NCI-H1105 (cell line): Measurements from ENCODE around the gene PARK7.
"Not testable (repeated sequence)": the region's sequence is repeated elsewhere in the genome, so short reads cannot be mapped to it uniquely, and the experiment has no call there.

Experiments
- DNase-seq: peaks from one replicate; lab custom pipeline; 2025; lab: John Stamatoyannopoulos, UW

Gene PARK7

GRCh38 chr1:7943251-7943650 is 18.3 kb upstream of the PARK7 start:
- no peak for DNase-seq

- no peak for DNase-seq
These were observed 12.6 kb upstream of the PARK7 start for GRCh38 chr1:7948960-7949359.

GRCh38 chr1:7952791-7953190 is 8.7 kb upstream of the PARK7 start:
- not testable (repeated sequence) for DNase-seq

DNA sequence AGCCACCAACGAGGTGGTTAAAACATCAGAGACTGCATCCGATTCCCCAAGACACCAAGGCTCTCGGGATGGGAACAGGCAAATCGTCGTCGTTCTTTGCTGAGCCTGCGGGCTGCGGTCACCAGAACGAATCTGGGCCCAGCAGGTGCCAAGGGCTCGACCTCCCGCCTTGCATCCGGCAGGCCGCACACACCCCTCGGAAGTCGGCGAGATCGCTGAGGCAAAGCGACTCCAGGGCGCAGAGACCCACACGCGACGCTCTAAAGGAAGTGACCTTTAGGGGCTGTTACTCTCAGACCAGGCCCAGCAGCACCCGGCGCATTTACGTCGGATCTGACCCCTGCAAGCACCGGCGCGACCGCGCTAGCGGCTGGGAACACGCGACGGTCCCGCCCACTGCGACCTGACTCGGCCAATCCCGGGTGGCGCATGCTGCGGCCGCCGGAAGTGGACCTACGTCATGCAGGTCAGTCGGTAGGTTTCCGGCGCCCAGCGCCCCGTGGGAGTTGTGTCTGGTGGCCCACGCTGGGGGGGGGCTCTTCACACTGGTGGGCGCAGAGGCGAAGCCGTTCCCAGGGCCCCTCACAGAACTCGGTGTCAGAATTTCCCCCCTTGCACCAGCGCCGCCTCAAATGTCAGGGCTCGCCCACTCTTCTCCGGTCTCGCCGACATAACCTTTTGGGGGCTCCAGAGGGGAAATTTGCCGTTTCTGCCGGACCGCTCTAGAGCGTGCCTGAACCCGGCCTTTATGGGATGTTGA is 7.5 kb upstream of the PARK7 start:
- DNase-seq: peak; percentile 94

DNA sequence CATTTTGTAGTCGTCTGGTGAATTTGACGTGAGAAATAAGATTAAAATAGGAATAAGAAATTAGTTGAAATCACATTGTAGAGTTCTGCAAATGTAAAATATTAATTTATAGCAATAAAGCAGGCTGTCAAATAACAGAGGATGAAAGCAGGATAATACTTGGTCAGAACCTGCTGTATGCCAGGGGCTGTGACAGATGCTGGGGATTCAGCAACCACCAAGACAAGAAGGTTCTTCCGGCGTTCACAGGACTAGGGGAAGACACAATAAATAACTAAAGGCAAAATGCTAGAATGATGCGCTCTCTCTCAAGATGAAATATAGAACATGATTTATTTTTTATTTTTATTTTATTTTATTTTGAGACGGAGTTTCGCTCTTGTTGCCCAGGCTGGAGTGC is 6.8 kb upstream of the PARK7 start:
- no peak for DNase-seq

DNA sequence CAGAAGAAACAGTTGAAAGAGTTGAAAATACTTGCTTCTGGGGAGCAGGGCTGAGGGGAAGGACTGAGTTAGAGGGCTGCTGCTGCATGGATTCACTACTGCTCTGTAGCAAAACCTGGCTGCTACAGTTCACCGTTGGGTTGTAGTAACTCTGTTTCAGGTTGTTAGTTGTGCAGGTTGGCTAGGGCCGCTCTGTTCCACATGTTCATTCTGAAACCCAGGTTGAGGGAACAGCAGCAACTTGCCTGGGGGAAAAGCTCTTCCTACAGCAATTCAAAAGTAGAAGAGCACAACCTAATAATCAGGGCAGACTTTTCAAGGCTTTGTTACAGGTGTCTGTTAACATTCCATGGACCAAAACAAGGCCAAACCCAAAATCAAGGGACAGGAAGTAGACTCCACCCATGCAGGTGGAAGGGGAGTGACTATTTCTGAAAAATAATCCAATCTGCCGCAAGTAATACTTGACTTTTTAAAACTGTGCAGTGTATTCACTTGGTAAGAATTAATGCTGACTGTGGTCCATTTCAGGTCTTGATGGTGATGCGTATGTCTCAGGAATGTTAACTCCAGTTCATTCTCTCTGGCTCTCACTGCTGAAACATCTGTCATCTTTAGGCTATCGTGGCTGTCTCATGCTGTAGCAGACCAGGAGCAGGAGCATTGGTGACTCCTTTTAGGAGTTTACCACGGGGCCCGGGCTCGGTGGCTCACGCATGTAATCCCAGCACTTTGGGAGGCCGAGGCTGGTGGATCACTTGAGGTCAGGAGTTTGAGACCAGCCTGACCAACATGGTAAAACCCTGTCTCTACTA is 5.1 kb upstream of the PARK7 start:
- DNase-seq: no peak

- DNase-seq: no peak
These were observed 1.3 kb upstream of the PARK7 start for GRCh38 chr1:7960165-7960564.

DNA sequence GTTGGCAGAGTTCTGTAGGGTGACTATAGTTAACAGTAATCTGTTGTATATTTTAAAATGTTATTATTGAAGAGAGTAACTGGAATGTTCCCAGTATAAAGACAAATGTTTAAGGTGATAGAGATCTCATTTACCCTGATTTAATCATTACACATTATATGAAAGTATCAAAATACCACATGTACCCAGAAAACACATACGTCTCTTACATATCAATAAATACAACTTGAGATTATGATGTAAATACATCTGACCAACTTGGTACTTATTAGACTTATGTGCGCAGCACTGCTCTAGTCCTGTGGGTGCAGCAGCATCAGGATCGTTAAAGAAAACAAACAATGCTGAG is 670 bp upstream of the PARK7 start:
- DNase-seq: no peak

DNA sequence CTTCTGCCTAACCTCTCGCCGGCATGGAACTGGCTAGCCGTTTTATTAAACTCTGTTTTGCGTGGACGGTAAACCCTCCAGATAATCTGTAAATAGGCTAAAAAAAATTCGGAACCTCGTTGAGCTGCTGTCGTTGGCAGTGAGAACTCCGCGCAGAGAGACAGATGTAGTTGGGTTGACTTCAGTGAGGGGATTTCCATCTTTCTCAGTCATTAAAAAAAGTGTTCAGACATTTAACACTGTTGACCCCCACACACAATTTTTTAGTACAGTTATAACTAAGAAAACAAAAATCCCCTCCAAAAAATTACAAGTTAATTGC is 464 bp downstream of the PARK7 start:
- no peak for DNase-seq

GRCh38 chr1:7962636-7963377 is 1.3 kb downstream of the PARK7 start:
- DNase-seq: no peak

DNA sequence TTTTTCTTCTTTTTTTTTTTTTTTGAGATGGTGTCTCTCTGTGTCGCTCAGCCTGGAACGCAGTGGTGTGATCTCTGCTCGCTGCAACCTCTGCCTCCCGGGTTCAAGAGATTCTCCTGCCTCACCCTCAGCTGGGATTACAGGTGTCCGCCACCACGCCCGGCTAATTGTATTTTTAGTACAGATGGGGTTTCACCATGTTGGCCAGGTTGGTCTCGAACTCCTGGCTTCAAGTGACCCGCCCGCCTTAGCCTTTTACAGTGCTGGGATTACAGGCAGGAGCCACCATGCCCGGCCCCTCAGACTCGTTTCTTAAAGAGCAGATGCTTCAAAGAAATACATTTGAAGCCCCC is 1.8 kb downstream of the PARK7 start:
- DNase-seq: not testable (repeated sequence)

DNA sequence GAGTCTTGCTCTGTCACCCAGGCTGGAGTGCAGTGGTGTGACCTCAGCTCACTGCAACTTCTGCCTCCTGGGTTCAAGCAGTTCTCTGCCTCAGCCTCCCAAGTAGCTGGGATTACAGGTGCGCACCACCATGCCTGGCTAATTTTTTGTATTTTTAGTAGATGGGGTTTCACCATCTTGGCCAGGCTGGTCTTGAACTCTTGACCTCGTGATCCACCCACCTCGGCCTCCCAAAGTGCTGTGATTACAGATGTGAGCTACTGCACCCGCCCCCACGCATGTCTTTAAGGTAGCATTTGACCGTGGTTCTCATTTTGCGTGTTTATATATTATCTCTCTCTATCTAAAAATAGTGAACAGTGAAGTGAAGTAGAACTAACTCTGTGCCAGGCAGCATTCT is 2.3 kb downstream of the PARK7 start:
- DNase-seq: not testable (repeated sequence)

- DNase-seq: no peak
These were observed 3.0 kb downstream of the PARK7 start for GRCh38 chr1:7964476-7964875.

DNA sequence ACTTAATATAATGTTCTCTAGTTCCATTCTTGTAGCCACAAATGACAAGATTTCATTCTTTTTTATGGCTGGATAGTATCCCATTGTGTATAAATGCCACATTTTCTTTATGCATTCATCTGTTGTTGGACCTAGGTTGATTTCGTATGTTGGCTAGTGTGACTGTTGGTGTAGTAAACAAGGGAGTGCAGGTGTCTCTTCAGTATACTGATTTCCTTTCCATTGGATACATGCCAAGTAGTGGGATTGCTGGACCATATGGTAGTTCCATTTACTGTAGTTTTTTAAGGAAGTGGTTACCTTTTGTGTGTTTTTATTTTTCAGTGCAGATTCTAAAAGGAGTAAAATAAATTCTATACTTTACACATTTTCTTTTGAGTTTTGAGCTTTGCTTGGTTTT is 5.7 kb downstream of the PARK7 start:
- DNase-seq: peak; percentile 47

DNA sequence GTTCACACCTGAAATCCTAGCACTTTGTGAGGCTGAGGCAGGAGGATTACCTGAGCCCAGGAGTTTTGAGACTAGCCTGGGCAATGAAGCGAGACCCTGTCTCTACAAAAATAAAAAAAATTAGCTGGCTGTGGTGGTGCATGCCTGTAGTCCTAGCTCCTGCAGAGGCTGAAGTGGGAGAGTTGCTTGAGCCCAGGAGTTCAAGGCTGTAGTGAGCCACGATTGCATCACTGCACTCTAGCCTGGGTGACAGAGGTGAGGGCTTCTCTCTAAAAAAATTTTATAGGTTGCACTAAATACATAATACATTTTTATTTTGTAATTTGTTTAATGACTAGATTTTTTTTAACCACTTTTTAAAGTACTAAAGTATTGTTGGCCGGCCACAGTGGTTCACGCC is 6.1 kb downstream of the PARK7 start:
- DNase-seq: no peak

GRCh38 chr1:7970246-7970645 is 8.7 kb downstream of the PARK7 start:
- no peak for DNase-seq

GRCh38 chr1:7971024-7971423 is 9.5 kb downstream of the PARK7 start:
- DNase-seq: no peak

DNA sequence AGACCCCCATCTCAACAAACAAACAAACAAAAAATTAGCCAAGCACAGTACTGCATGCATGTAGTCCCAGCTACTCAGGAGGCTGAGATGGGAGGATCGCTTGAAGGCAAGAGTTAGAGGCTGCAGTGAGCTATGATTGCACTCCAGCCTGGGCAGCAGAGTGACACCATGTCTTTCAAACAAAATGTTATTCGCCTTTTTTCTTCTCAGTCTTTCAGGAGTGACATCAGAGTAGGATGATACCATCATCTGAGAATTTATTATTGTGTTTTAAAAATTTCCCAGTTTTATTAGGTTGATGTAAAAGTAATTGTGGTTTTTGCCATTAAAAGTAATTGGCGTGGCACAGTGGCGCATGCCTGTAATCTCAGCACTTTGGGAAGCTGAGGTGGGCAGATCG is 10.8 kb downstream of the PARK7 start:
- no peak for DNase-seq

GRCh38 chr1:7973086-7973485 is 11.6 kb downstream of the PARK7 start:
- DNase-seq: no peak

DNA sequence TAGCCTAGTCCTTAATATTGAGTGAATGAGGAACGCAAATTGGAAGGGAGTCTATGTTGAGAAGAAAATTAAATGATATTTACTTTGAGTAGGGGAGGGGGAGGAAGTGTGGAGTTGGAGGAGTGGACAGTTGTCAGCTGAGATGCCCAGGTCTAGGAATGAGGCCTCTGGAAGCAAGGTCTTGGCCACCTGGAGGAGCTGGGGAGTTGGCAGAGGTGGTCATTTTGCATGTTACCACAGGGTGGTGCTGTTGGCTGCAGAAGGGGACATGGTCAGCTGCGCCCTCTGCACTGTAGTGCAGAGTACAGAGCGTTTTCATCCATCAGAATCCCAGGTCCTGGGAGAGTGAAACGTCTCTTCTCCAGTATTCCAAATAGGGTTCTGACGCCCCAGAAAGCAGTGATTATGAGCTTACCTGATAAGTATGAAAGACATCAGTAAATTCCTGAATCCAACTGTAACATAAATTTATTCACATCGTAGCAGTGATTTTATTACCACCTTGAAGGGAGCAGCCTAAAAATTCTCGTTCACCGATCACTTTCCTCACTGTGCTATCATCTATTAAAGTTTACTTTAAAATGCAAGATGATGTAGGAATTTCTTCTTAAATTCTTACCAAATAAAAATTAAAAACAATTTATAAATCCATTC is 13.8 kb downstream of the PARK7 start:
- DNase-seq: peak; percentile 60

- no peak for DNase-seq
These were observed 19.5 kb downstream of the PARK7 start for GRCh38 chr1:7980984-7981383.

DNA sequence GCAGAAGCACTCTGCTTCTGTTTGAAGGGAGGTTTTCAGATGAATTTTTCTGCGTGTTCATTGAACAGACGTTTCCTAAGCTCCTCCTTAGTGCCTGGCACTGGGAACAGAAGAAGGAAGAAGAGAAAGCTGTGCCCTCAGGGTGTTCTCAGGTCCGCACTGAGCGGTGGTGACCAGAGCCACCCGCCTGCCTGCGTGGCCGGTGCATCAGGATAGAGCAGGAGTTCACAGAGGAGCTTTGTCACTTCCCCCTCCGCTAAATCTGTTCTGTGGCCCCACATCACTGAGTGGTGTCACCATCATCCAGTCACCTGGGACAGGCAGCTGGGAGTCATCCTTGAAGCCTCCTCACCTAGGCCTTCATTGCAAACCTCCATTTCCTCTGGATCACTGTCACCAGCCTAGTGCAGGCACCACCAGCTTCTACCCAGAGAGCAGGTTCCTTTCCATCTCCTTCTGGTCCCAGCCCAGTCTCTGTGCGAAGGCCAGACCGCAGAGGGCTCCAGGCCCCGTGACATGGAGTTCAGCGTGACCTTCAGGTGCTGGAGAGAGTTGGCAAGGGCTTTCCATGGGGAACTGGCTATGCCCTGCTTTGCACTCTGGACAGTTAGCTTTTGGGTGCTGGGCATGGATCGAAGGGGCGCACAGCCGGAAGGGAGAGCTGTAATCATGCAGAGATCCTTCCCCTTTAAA is 21.7 kb downstream of the PARK7 start:
- no peak for DNase-seq
